ENCODE measurements around the gene DNAJB9. TPM values are rescaled to one million over a fixed set of nuclear protein-coding genes. Genes with fewer than 3 reads are reported as not detected.

DNAJB9 gene
- polyA plus RNA-seq, 2 of the 4 experiments (the other 2 are of a cell fraction), result 14.8 to 16.2 TPM

GRCh38 chr7:108568801-108569380, 783 bp upstream of the DNAJB9 start:
- no peak for TF ChIP-seq HEYL (CRISPR knock-in tag; IDR thresholded peaks at IDR 0.05)
- 0 out of 2 replicates have a peak, but pooled peaks have one; percentile 42 for TF ChIP-seq KDM5A (IDR thresholded peaks at IDR 0.05)
- TF ChIP-seq, protein P1, sequence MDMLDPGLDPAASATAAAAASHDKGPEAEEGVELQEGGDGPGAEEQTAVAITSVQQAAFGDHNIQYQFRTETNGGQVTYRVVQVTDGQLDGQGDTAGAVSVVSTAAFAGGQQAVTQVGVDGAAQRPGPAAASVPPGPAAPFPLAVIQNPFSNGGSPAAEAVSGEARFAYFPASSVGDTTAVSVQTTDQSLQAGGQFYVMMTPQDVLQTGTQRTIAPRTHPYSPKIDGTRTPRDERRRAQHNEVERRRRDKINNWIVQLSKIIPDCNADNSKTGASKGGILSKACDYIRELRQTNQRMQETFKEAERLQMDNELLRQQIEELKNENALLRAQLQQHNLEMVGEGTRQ (IDR thresholded peaks at IDR 0.05), result peak; percentile 45; the same call in 1 of the 2 replicates
- no peak for TF ChIP-seq EHMT2 (IDR thresholded peaks at IDR 0.05; ENCODE audit: low read depth)
- no peak for TF ChIP-seq JUNB (IDR thresholded peaks at IDR 0.05)
- no peak for TF ChIP-seq MYC (IDR thresholded peaks at IDR 0.05; ENCODE audit: borderline replicate concordance, low read length)
- no peak for TF ChIP-seq ZC3H11A (IDR thresholded peaks at IDR 0.05)
- 0 out of 2 replicates have a peak, but pooled peaks have one; percentile 54 for TF ChIP-seq FOSB (CRISPR knock-in tag; IDR thresholded peaks at IDR 0.05)
- peak; percentile 60; the same call in 1 of the 2 replicates for TF ChIP-seq HOXA7 (CRISPR knock-in tag; IDR thresholded peaks at IDR 0.05)
- 0 out of 2 replicates have a peak, but pooled peaks have one; percentile 18 for TF ChIP-seq TP53 (CRISPR knock-in tag; IDR thresholded peaks at IDR 0.05)
- no peak for TF ChIP-seq CHD2 (IDR thresholded peaks at IDR 0.05; ENCODE audit: low read length, partially characterized antibody)
- TF ChIP-seq HOXB13 (CRISPR knock-in tag; IDR thresholded peaks at IDR 0.05; ENCODE audit: low read depth), result 0 out of 2 replicates have a peak, but pooled peaks have one; percentile 24
- TF ChIP-seq, protein P2, sequence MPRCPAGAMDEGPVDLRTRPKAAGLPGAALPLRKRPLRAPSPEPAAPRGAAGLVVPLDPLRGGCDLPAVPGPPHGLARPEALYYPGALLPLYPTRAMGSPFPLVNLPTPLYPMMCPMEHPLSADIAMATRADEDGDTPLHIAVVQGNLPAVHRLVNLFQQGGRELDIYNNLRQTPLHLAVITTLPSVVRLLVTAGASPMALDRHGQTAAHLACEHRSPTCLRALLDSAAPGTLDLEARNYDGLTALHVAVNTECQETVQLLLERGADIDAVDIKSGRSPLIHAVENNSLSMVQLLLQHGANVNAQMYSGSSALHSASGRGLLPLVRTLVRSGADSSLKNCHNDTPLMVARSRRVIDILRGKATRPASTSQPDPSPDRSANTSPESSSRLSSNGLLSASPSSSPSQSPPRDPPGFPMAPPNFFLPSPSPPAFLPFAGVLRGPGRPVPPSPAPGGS (IDR thresholded peaks at IDR 0.05), result no peak
- TF ChIP-seq MAZ (IDR thresholded peaks at IDR 0.05; ENCODE audit: borderline replicate concordance, low read depth, low read length), result no peak
- no peak for TF ChIP-seq RNF2 (IDR thresholded peaks at IDR 0.05; ENCODE audit: borderline replicate concordance, low read depth)
- TF ChIP-seq NR3C1 (IDR thresholded peaks at IDR 0.05), result no peak
- no peak for TF ChIP-seq PHF8 (IDR thresholded peaks at IDR 0.05; ENCODE audit: borderline replicate concordance, low read depth)
- no peak for ATAC-seq
- ChIA-PET POLR2A (interaction anchor here (1.5 kb wide), 3 partner anchors 9 to 826 kb away, joined by 3 to 18 read pairs (median 4); partner anchors contain the start of gene PNPLA8), CTCF (interaction anchor here (0.7 kb wide), 1 partner anchor 19 kb away, joined by 3 read pairs; no protein-coding TSS in a partner anchor)
- H3K4me1 ChIP-seq, result peaks cover 29% of the 10 kb centered on the region; the same call in 2 of the 3 replicates
- no peaks in the 10 kb centered on the region for H3K9me3 ChIP-seq
- peak overlapping the region; percentile 96 for H3K4me2 ChIP-seq
- H3K4me3 ChIP-seq, result peak overlapping the region; percentile 70
- no peak for FAIRE-seq
- 2% methylated on average over 24 of the region's 24 CpGs for WGBS (ENCODE audit: missing lambda C conversion rate)
- peak overlapping the region; percentile 93 to 96 for H3K27ac ChIP-seq
- DNase-seq (ENCODE audit: low read depth in 1 of 2, low spot score in 1 of 2), result peak in 1 of 2 experiments; percentile 6

GRCh38 chr7:108570146-108570755, 577 bp downstream of the DNAJB9 start:
- FAIRE-seq (no peak), ATAC-seq (peak; percentile 61 to 64)

DNA sequence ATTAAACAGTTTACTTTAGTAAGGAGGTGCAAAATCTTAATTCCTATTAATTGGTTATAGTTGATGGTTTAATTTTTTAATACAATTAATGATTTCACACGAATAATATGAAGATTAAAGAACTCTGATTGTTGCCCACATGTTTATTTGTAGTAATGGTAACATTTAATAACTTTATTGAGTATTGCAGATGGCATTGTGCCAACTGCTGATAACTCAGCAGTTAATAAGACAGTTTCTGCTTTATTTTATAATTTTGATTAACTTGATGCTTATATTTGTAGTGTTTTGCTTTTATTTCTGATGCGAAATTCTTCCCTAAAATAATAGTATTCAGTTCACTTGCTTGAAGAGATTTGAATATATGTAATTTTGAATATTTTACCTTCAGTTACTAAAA, 2.8 kb downstream of the DNAJB9 start:
- DNase-seq (ENCODE audit: low read depth in 1 of 2, low spot score in 1 of 2) (no peak), ATAC-seq (no peak), FAIRE-seq (no peak)
- H3K9me3 ChIP-seq, result no peaks in the 10 kb centered on the region
- no peak overlapping the region for H3K27ac ChIP-seq
- H3K4me3 ChIP-seq, result no peak overlapping the region
- WGBS (ENCODE audit: missing lambda C conversion rate), result 75% methylated on average over 2 of the region's 2 CpGs
- no peak for TF ChIP-seq RCOR1 (IDR thresholded peaks at IDR 0.05; ENCODE audit: low read depth, low read length)
- no peak overlapping the region for H3K4me2 ChIP-seq
- POLR2A ChIA-PET, result no interaction called here
- peaks cover 19% of the 10 kb centered on the region; the same call in 2 of the 3 replicates for H3K4me1 ChIP-seq
- CTCF ChIA-PET, result no interaction called here

More at GRCh38 chr7:108570146-108570755, 577 bp downstream of the DNAJB9 start:
- DNase-seq (ENCODE audit: low read depth in 1 of 2, low spot score in 1 of 2), result peak; percentile 41 to 55
- no peaks in the 10 kb centered on the region for H3K9me3 ChIP-seq
- WGBS (ENCODE audit: missing lambda C conversion rate), result under 1% methylated on average over 30 of the region's 36 CpGs
- ChIA-PET CTCF (interaction anchor here (0.9 kb wide), 1 partner anchor 12 kb away, joined by 3 read pairs; no protein-coding TSS in a partner anchor), POLR2A (interaction anchor here (0.6 to 1.5 kb wide), 6 partner anchors 8 to 827 kb away, joined by 3 to 18 read pairs (median 4); partner anchors contain the start of gene PNPLA8)
- peak overlapping the region; percentile 70 for H3K4me3 ChIP-seq
- H3K27ac ChIP-seq, result peak overlapping the region; percentile 77 to 96
- peak overlapping the region; percentile 78 for H3K4me2 ChIP-seq
- TF ChIP-seq PHF8 (IDR thresholded peaks at IDR 0.05; ENCODE audit: borderline replicate concordance, low read depth) (peak; percentile 44; the same call in 1 of the 2 replicates), HOXB5 (CRISPR knock-in tag; IDR thresholded peaks at IDR 0.05) (no peak)
- H3K4me1 ChIP-seq, result peaks cover 29% of the 10 kb centered on the region; the same call in 2 of the 3 replicates
